Measurements from ENCODE around the gene MUC5B. TPM values are rescaled to one million over a fixed set of nuclear protein-coding genes. Genes with fewer than 3 reads are reported as not detected.

The MUC5B gene
- total and polyA plus RNA-seq, 2 of the 13 experiments (the other 11 are each of a cell fraction or from before 2014, with no cell fraction given) = 0.01 TPM; not detected in 1

DNA sequence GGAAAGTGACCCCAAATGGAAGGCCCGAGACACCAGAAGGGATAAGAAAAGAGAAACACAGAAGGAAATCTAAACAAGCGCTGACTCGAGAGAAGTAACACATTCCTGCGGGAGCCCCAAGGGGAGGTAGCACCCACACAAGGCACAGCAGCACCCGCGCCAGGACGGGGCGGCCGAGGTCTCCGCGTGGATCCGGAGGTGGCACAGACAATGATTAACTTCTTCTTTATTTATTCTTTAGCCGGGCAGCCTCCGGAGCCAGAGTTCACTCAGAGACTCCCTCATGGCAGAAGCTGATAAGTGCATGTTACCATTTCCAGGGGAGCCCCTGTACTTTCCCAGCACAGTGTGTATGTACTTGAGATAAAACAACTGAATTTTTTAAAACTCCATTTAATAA lies 81.5 kb downstream of the MUC5B start (continued):
- TF ChIP-seq, protein P1, sequence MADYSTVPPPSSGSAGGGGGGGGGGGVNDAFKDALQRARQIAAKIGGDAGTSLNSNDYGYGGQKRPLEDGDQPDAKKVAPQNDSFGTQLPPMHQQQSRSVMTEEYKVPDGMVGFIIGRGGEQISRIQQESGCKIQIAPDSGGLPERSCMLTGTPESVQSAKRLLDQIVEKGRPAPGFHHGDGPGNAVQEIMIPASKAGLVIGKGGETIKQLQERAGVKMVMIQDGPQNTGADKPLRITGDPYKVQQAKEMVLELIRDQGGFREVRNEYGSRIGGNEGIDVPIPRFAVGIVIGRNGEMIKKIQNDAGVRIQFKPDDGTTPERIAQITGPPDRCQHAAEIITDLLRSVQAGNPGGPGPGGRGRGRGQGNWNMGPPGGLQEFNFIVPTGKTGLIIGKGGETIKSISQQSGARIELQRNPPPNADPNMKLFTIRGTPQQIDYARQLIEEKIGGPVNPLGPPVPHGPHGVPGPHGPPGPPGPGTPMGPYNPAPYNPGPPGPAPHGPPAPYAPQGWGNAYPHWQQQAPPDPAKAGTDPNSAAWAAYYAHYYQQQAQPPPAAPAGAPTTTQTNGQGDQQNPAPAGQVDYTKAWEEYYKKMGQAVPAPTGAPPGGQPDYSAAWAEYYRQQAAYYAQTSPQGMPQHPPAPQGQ (CRISPR knock-in tag; IDR thresholded peaks at IDR 0.05; ENCODE audit: borderline replicate concordance) = no peak
- TF ChIP-seq, protein P2, sequence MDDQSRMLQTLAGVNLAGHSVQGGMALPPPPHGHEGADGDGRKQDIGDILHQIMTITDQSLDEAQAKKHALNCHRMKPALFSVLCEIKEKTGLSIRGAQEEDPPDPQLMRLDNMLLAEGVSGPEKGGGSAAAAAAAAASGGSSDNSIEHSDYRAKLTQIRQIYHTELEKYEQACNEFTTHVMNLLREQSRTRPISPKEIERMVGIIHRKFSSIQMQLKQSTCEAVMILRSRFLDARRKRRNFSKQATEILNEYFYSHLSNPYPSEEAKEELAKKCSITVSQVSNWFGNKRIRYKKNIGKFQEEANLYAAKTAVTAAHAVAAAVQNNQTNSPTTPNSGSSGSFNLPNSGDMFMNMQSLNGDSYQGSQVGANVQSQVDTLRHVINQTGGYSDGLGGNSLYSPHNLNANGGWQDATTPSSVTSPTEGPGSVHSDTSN (CRISPR knock-in tag; IDR thresholded peaks at IDR 0.05; ENCODE audit: borderline replicate concordance) = no peak
- TF ChIP-seq NR2F1 (CRISPR knock-in tag; IDR thresholded peaks at IDR 0.05) (no peak), ZNF543 (CRISPR knock-in tag; IDR thresholded peaks at IDR 0.05) (no peak), ZNF546 (CRISPR knock-in tag; conservative IDR thresholded peaks at IDR 0.05) (no peak), KMT2B (CRISPR knock-in tag; IDR thresholded peaks at IDR 0.05) (no peak), ZNF224 (CRISPR knock-in tag; IDR thresholded peaks at IDR 0.05) (no peak), NFATC3 (CRISPR knock-in tag; IDR thresholded peaks at IDR 0.05) (no peak), TOE1 (CRISPR knock-in tag; IDR thresholded peaks at IDR 0.05) (no peak), IRF2 (CRISPR knock-in tag; IDR thresholded peaks at IDR 0.05) (peak; percentile 4; the same call in 1 of the 2 replicates), CREB1 (IDR thresholded peaks at IDR 0.05) (no peak), CREB1 (CRISPR knock-in tag; IDR thresholded peaks at IDR 0.05) (no peak), THAP11 (CRISPR knock-in tag; IDR thresholded peaks at IDR 0.05) (peak; percentile 41; the same call in 1 of the 2 replicates), ZNF788 (CRISPR knock-in tag; IDR thresholded peaks at IDR 0.05; ENCODE audit: borderline replicate concordance) (peak; percentile 31; the same call in 1 of the 2 replicates), SIN3A (IDR thresholded peaks at IDR 0.05; ENCODE audit: borderline replicate concordance, low read depth, low read length) (peak; percentile 62; the same call in 1 of the 2 replicates), KDM5B (CRISPR knock-in tag; IDR thresholded peaks at IDR 0.05; ENCODE audit: borderline replicate concordance) (no peak), TEAD2 (CRISPR knock-in tag; IDR thresholded peaks at IDR 0.05) (no peak), STAG1 (CRISPR knock-in tag; IDR thresholded peaks at IDR 0.05) (no peak)
- TF ChIP-seq, protein P3, sequence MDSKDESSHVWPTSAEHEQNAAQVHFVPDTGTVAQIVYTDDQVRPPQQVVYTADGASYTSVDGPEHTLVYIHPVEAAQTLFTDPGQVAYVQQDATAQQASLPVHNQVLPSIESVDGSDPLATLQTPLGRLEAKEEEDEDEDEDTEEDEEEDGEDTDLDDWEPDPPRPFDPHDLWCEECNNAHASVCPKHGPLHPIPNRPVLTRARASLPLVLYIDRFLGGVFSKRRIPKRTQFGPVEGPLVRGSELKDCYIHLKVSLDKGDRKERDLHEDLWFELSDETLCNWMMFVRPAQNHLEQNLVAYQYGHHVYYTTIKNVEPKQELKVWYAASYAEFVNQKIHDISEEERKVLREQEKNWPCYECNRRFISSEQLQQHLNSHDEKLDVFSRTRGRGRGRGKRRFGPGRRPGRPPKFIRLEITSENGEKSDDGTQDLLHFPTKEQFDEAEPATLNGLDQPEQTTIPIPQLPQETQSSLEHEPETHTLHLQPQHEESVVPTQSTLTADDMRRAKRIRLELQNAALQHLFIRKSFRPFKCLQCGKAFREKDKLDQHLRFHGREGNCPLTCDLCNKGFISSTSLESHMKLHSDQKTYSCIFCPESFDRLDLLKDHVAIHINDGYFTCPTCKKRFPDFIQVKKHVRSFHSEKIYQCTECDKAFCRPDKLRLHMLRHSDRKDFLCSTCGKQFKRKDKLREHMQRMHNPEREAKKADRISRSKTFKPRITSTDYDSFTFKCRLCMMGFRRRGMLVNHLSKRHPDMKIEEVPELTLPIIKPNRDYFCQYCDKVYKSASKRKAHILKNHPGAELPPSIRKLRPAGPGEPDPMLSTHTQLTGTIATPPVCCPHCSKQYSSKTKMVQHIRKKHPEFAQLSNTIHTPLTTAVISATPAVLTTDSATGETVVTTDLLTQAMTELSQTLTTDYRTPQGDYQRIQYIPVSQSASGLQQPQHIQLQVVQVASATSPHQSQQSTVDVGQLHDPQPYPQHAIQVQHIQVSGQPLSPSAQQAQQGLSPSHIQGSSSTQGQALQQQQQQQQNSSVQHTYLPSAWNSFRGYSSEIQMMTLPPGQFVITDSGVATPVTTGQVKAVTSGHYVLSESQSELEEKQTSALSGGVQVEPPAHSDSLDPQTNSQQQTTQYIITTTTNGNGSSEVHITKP (CRISPR knock-in tag; IDR thresholded peaks at IDR 0.05; ENCODE audit: low read depth) = no peak
- TF ChIP-seq, protein P4, sequence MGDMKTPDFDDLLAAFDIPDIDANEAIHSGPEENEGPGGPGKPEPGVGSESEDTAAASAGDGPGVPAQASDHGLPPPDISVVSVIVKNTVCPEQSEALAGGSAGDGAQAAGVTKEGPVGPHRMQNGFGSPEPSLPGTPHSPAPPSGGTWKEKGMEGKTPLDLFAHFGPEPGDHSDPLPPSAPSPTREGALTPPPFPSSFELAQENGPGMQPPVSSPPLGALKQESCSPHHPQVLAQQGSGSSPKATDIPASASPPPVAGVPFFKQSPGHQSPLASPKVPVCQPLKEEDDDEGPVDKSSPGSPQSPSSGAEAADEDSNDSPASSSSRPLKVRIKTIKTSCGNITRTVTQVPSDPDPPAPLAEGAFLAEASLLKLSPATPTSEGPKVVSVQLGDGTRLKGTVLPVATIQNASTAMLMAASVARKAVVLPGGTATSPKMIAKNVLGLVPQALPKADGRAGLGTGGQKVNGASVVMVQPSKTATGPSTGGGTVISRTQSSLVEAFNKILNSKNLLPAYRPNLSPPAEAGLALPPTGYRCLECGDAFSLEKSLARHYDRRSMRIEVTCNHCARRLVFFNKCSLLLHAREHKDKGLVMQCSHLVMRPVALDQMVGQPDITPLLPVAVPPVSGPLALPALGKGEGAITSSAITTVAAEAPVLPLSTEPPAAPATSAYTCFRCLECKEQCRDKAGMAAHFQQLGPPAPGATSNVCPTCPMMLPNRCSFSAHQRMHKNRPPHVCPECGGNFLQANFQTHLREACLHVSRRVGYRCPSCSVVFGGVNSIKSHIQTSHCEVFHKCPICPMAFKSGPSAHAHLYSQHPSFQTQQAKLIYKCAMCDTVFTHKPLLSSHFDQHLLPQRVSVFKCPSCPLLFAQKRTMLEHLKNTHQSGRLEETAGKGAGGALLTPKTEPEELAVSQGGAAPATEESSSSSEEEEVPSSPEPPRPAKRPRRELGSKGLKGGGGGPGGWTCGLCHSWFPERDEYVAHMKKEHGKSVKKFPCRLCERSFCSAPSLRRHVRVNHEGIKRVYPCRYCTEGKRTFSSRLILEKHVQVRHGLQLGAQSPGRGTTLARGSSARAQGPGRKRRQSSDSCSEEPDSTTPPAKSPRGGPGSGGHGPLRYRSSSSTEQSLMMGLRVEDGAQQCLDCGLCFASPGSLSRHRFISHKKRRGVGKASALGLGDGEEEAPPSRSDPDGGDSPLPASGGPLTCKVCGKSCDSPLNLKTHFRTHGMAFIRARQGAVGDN (CRISPR knock-in tag; IDR thresholded peaks at IDR 0.05) = peak; percentile 78

Data from HepG2 (cell line).